HG03045 (cell line): ENCODE measurements around the gene RNU11.
"Not testable (repeated sequence)": the region's sequence is repeated elsewhere in the genome, so short reads cannot be mapped to it uniquely, and the experiment has no call there.

Experiments used
- ATAC-seq: cut with Tn5 transposase; IDR thresholded peaks from one replicate; pipeline ENCODE4 v1.9.1; 2021; ENCODE audit warnings: mild to moderate bottlenecking, moderate library complexity; ENCODE audit not compliant: unreplicated experiment

RNU11 gene

GRCh38 chr1:28648474-28649198, at the start of gene RNU11:
Gene RNU11 (plus strand): TSS chr1:28648600.
- ATAC-seq: peak; percentile 56

- no peak for ATAC-seq
Observed at GRCh38 chr1:28601696-28602095, 46.7 kb upstream of the RNU11 start.

- ATAC-seq: no peak
Observed at GRCh38 chr1:28602536-28603439, 45.6 kb upstream of the RNU11 start.

- no peak for ATAC-seq
Observed at GRCh38 chr1:28604411-28604810, 44.0 kb upstream of the RNU11 start.

GRCh38 chr1:28604962-28605361, 43.4 kb upstream of the RNU11 start:
- ATAC-seq: no peak

- ATAC-seq: no peak
Observed at GRCh38 chr1:28606771-28607170, 41.6 kb upstream of the RNU11 start.

GRCh38 chr1:28613175-28613574, 35.2 kb upstream of the RNU11 start:
- ATAC-seq: no peak

- ATAC-seq: no peak
Observed at GRCh38 chr1:28631713-28632112, 16.7 kb upstream of the RNU11 start.

GRCh38 chr1:28632560-28632959, 15.8 kb upstream of the RNU11 start:
- ATAC-seq: no peak

GRCh38 chr1:28640766-28641165, 7.6 kb upstream of the RNU11 start:
- no peak for ATAC-seq

GRCh38 chr1:28642056-28642846, 6.1 kb upstream of the RNU11 start:
- peak; percentile 20 for ATAC-seq

- peak; percentile 82 for ATAC-seq
Observed at GRCh38 chr1:28642847-28643635, 5.4 kb upstream of the RNU11 start, which contains the start of gene TAF12. Gene TAF12 (minus strand): TSS chr1:28643067. CDS start chr1:28622081, 20,986 bp downstream.

- ATAC-seq: no peak
Observed at GRCh38 chr1:28644494-28644893, 3.9 kb upstream of the RNU11 start.

GRCh38 chr1:28645406-28645805, 3.0 kb upstream of the RNU11 start:
- not testable (repeated sequence) for ATAC-seq

- ATAC-seq: no peak
Observed at GRCh38 chr1:28646040-28646439, 2.4 kb upstream of the RNU11 start.

- ATAC-seq: peak; percentile 54
Observed at GRCh38 chr1:28648008-28648473, 359 bp upstream of the RNU11 start.

- ATAC-seq: not testable (repeated sequence)
Observed at GRCh38 chr1:28653063-28653462, 4.7 kb downstream of the RNU11 start.

GRCh38 chr1:28653870-28654269, 5.5 kb downstream of the RNU11 start:
- ATAC-seq: not testable (repeated sequence)

- ATAC-seq: not testable (repeated sequence)
Observed at GRCh38 chr1:28655448-28656311, 7.3 kb downstream of the RNU11 start.
